AG04450 (cell line): Measurements from ENCODE around the gene SUPV3L1. TPM values are rescaled to one million over a fixed set of nuclear protein-coding genes. Genes with fewer than 3 reads are reported as not detected.
"Not testable (repeated sequence)": the region's sequence is repeated elsewhere in the genome, so short reads cannot be mapped to it uniquely, and the experiment has no call there.

Source experiments
- CTCF ChIA-PET: fragments of 300-600, 350-600 bp; formaldehyde crosslinking; extraction: SDS; loops from one replicate; lab custom pipeline; 2022; ENCODE audit warnings: antibody characterized with exemption, inconsistent platforms; lab: Charles Lee
- POLR2A ChIA-PET: fragments of 350-600 bp; formaldehyde crosslinking; extraction: SDS; loops from one replicate; lab custom pipeline; 2021; ENCODE audit warnings: antibody characterized with exemption, inconsistent platforms; lab: Yijun Ruan, JAX
- DNase-seq: peaks from one replicate; pipeline ENCODE4 v3.0.0-alpha.2; 2011; ENCODE audit warnings: low read depth, low spot score
- H3K27ac ChIP-seq: one replicate; pipeline ENCODE4 v1.5.1; 2012; ENCODE audit warnings: low read depth, low read length, control low read depth
- H3K27me3 ChIP-seq: one replicate; pipeline ENCODE4 v1.6.0; 2012; ENCODE audit warnings: low read length; ENCODE audit not compliant: control insufficient read depth, insufficient read depth
- H3K4me3 ChIP-seq: 2 replicates; pipeline ENCODE4 v1.5.1; 2011; ENCODE audit warnings: mild to moderate bottlenecking, low read depth, low read length, control low read depth
- H3K9me3 ChIP-seq: 2 replicates; pipeline ENCODE4 v1.5.1; 2012; ENCODE audit warnings: low read length; ENCODE audit not compliant: control insufficient read depth, insufficient read depth
- CTCF ChIP-seq: IDR thresholded peaks from 2 replicates; pipeline ENCODE4 v1.5.1; 2011; ENCODE audit warnings: low read depth, low read length, control low read depth, inconsistent platforms
- polyA minus RNA-seq: library from RNA; depleted of rRNA, polyadenylated mRNA; stranded (reverse); fragments of >200 nt; gene quantifications from 2 replicates; pipeline ENCODE4 v1.2.3, GENCODE V29; 2011; rRNA and poly(A)+ RNA removed
- polyA plus RNA-seq: library from polyadenylated mRNA; depleted of rRNA; stranded (reverse); fragments of >200 nt; gene quantifications from 2 replicates; pipeline ENCODE4 v1.2.3, GENCODE V29; 2011; rRNA removed

The SUPV3L1 gene
- polyA plus RNA-seq: 28.0 and 31.8 TPM in 2 replicates
- 28.1 and 45.3 TPM in 2 replicates for polyA minus RNA-seq

DNA sequence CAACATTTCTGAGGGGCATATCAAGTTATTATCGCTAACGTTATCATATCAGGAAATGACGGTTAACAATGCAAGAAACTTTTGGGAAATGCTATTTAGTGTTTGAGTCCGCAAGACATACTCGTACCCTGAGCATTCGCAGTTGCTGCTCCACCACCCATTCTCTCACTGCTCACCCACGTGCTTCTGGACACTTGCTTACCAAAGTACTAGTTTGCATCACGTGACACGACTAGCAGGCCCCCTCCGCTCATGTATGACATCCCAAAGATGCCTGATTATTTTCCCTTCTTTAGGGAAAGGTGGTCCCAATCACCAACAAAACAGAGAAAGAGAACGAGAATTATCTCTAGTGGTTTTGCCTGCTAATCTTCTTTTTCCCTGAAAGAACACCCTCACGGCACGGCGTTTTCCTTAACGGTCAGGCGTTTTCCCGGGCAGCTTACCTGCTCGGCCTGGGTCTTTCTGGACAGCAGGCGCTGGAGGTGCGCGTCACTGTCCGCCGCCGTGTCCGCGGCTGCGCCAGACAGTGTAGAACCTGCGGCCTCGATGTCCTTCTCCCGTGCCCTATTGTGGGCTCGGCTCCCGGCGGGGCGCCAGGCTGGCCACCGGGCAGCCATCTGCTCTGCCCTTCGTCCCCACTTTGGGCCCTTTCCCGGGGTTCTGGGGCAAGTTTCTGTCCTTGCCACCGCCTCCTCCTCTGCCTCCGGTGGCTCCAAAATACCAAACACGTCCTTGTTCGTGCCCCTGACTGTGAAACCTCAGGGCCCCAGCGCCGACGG, at the start of gene SUPV3L1:
TSS of gene SUPV3L1 (plus strand) at position 492 of the 782 bp plus-strand sequence. CDS start at position 550, 58 bp downstream.
- ChIA-PET POLR2A (interaction anchor here (1.0 kb wide), 1 partner anchor 224 kb away, joined by 3 read pairs; the partner anchor contains the start of gene DDX21), CTCF (no interaction called here)
- H3K27me3 ChIP-seq: no peaks in the 10 kb centered on the region
- peak within 1 kb of the TSS; percentile 95 for H3K27ac ChIP-seq
- peak; percentile 93 for DNase-seq
- no peak for TF ChIP-seq CTCF
- peaks cover 4% of the 10 kb centered on the region; the same call in 1 of the 2 replicates for H3K9me3 ChIP-seq
- peak within 1 kb of the TSS; percentile 99 for H3K4me3 ChIP-seq

DNA sequence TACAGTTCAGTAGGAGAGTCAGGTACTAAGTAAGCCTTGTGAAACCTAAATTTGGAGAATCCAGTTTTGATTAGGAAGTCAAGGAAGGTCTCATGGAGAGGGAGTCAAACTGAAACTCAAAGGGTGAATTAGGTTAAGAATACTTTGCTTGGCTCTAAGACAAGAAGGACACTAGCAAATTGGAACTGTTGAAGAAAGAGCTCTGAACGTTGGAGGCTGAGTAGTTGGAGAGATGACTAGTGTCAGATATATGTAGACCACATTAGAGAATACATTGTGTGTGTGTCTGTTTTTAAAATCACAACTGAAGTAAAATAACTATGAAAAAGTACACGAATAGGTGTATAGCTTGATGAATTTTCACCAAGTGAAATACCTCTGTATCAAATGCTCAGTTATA, 49.8 kb upstream of the SUPV3L1 start:
- no peak for DNase-seq
- Histone ChIP-seq H3K9me3 (no peaks in the 10 kb centered on the region), H3K27ac (no peak overlapping the region), H3K27me3 (no peaks in the 10 kb centered on the region), H3K4me3 (no peak overlapping the region)
- no peak for TF ChIP-seq CTCF
- ChIA-PET CTCF (no interaction called here), POLR2A (no interaction called here)

- POLR2A ChIA-PET: no interaction called here
Observed at GRCh38 chr10:69139961-69140360, 40.1 kb upstream of the SUPV3L1 start.

GRCh38 chr10:69141304-69141703, 38.7 kb upstream of the SUPV3L1 start:
- ChIA-PET POLR2A (no interaction called here), CTCF (no interaction called here)
- no peaks in the 10 kb centered on the region for H3K27me3 ChIP-seq
- DNase-seq: no peak
- H3K27ac ChIP-seq: no peak overlapping the region
- H3K4me3 ChIP-seq: no peak overlapping the region
- H3K9me3 ChIP-seq: no peaks in the 10 kb centered on the region
- no peak for TF ChIP-seq CTCF

More at GRCh38 chr10:69139961-69140360, 40.1 kb upstream of the SUPV3L1 start:
- Histone ChIP-seq H3K9me3 (no peaks in the 10 kb centered on the region), H3K27me3 (no peaks in the 10 kb centered on the region), H3K4me3 (no peak overlapping the region), H3K27ac (no peak overlapping the region)
- TF ChIP-seq CTCF: no peak
- CTCF ChIA-PET: interaction anchor here (0.5 kb wide), 1 partner anchor 12 kb away, joined by 6 read pairs; no protein-coding TSS in a partner anchor
- DNase-seq: no peak

GRCh38 chr10:69142074-69142473, 38.0 kb upstream of the SUPV3L1 start:
- POLR2A ChIA-PET, H3K9me3 ChIP-seq, H3K4me3 ChIP-seq, H3K27me3 ChIP-seq, DNase-seq, H3K27ac ChIP-seq: not testable (repeated sequence)
- CTCF ChIA-PET: interaction anchor here (1.7 kb wide), 1 partner anchor 153 kb away, joined by 4 read pairs; no protein-coding TSS in a partner anchor
